H1 (cell line): Measurements from ENCODE around the gene LOXL4. TPM values are rescaled to one million over a fixed set of nuclear protein-coding genes. Genes with fewer than 3 reads are reported as not detected.

ENCODE experiments used
- CTCF ChIA-PET: fragments of 300-600 bp; sonication (Branson Sonifier 250); formaldehyde crosslinking; loops from one replicate; lab custom pipeline; 2021; ENCODE audit not compliant: partially characterized antibody; lab: Charles Lee
- POLR2A ChIA-PET: fragments of 300-600 bp; sonication (Branson Sonifier 250); formaldehyde crosslinking; loops from one replicate; lab custom pipeline; 2021; ENCODE audit warnings: inconsistent platforms; ENCODE audit not compliant: partially characterized antibody; lab: Charles Lee
- DNase-seq, 2 experiments: peaks; one replicate each; pipeline versions ENCODE4 v3.0.0 to v3.0.0-alpha.2; 2010 to 2022; ENCODE audit warnings: low spot score in 2 of 2, low read depth in 1 of 2, mixed read lengths in 1 of 2
- FAIRE-seq: peaks from 2 replicates; lab custom pipeline; 2011; peaks lifted over from hg19 to GRCh38; lab: Jason Lieb, UNC
- H2AFZ ChIP-seq: 2 replicates; pipeline ENCODE4 v1.8.1; 2012; ENCODE audit warnings: low read length, inconsistent platforms
- H2AK5ac ChIP-seq: 2 replicates; pipeline ENCODE4 v1.6.1; 2013; ENCODE audit warnings: low read depth, low read length
- H2BK120ac ChIP-seq: replicated peaks from 2 replicates; pipeline ENCODE3; 2013; ENCODE audit warnings: low read depth, low read length, inconsistent platforms
- H2BK12ac ChIP-seq: 2 replicates; pipeline ENCODE4 v1.6.1; 2013; ENCODE audit warnings: low read depth, low read length
- H2BK15ac ChIP-seq: 2 replicates; pipeline ENCODE4 v1.6.1; 2013; ENCODE audit warnings: low read length
- H2BK20ac ChIP-seq: 2 replicates; pipeline ENCODE4 v1.6.1; 2013; ENCODE audit warnings: low read length
- H2BK5ac ChIP-seq: 2 replicates; pipeline ENCODE4 v1.6.1; 2013; ENCODE audit warnings: low read depth, low read length
- H3K14ac ChIP-seq: 2 replicates; pipeline ENCODE4 v1.6.1; 2013; ENCODE audit warnings: inconsistent platforms; ENCODE audit not compliant: insufficient read length
- H3K18ac ChIP-seq: 2 replicates; pipeline ENCODE4 v1.6.1; 2013; ENCODE audit warnings: low read length; ENCODE audit errors: extremely low read depth
- H3K23ac ChIP-seq: 2 replicates; pipeline ENCODE4 v1.6.1; 2013; ENCODE audit warnings: inconsistent platforms; ENCODE audit not compliant: insufficient read length
- H3K23me2 ChIP-seq: 2 replicates; pipeline ENCODE4 v1.6.1; 2013; ENCODE audit warnings: low read depth, low read length
- H3K27ac ChIP-seq: 2 replicates; pipeline ENCODE4 v1.6.1; 2011; ENCODE audit warnings: low read depth, low read length, inconsistent platforms
- H3K27me3 ChIP-seq, 4 experiments: replicated peaks in 1 of 4; 1 replicate in 1 of 4; 2 replicates in 3 of 4; pipeline versions ENCODE4 v1.6.1 to v1.8.1; 2011 to 2013; ENCODE audit warnings: low read length in 3 of 4, mild to moderate bottlenecking in 3 of 4, inconsistent platforms in 2 of 4, mixed read lengths in 2 of 4, moderate library complexity in 1 of 4; ENCODE audit not compliant: control insufficient read depth in 3 of 4, insufficient read depth in 3 of 4; ENCODE audit errors: extremely low read depth in 1 of 4
- H3K36me3 ChIP-seq, 4 experiments: 2 replicates each; pipeline versions ENCODE4 v1.6.1 to v1.8.1; 2011 to 2013; ENCODE audit warnings: mild to moderate bottlenecking in 4 of 4, low read length in 3 of 4, moderate library complexity in 2 of 4, control low read depth in 1 of 4, inconsistent platforms in 1 of 4; ENCODE audit not compliant: insufficient read depth in 4 of 4, control insufficient read depth in 2 of 4
- H3K4ac ChIP-seq: replicated peaks from 2 replicates; pipeline ENCODE3; 2013; ENCODE audit warnings: low read length, low read depth, mixed read lengths, inconsistent platforms; ENCODE audit not compliant: insufficient read length
- H3K4me1 ChIP-seq, 4 experiments: replicated peaks in 1 of 4; 1 replicate in 1 of 4; 2 replicates in 3 of 4; pipeline versions ENCODE4 v1.6.1 to v1.8.1; 2011 to 2013; ENCODE audit warnings: low read length in 3 of 4, inconsistent platforms in 2 of 4, mixed read lengths in 1 of 4; ENCODE audit not compliant: insufficient read depth in 4 of 4, control insufficient read depth in 3 of 4
- H3K4me2 ChIP-seq, 2 experiments: 2 replicates each; pipeline versions ENCODE4 v1.6.1 to v1.8.1; 2011 to 2013; ENCODE audit warnings: low read depth in 2 of 2, low read length in 2 of 2, control low read depth in 1 of 2, inconsistent platforms in 1 of 2, mild to moderate bottlenecking in 1 of 2; ENCODE audit not compliant: insufficient read depth in 1 of 2
- H3K4me3 ChIP-seq, 4 experiments: fragments of 200-600, 300-600 bp in 1 of 4; sonication (generic), shearing (Covaris generic), sonication (Bioruptor Twin) in 1 of 4; 2 replicates each; pipeline versions ENCODE4 v1.5.1 to v1.8.1; 2011 to 2016; ENCODE audit warnings: low read length in 4 of 4, low read depth in 3 of 4, control low read depth in 2 of 4, inconsistent platforms in 2 of 4, mild to moderate bottlenecking in 2 of 4, mixed read lengths in 1 of 4, moderate library complexity in 1 of 4; ENCODE audit not compliant: insufficient read depth in 2 of 4; ENCODE audit errors: extremely low read depth in 1 of 4
- H3K56ac ChIP-seq: replicated peaks from 2 replicates; pipeline ENCODE3; 2013; ENCODE audit warnings: low read depth, mild to moderate bottlenecking, mixed read lengths, low read length, inconsistent platforms; ENCODE audit not compliant: insufficient read length
- H3K79me1 ChIP-seq: 2 replicates; pipeline ENCODE4 v1.6.1; 2013; ENCODE audit warnings: low read depth, low read length, control low read depth
- H3K79me2 ChIP-seq, 2 experiments: 2 replicates each; pipeline versions ENCODE4 v1.6.1 to v1.8.1; 2012 to 2013; ENCODE audit warnings: low read length in 2 of 2, mild to moderate bottlenecking in 2 of 2, inconsistent platforms in 1 of 2; ENCODE audit not compliant: insufficient read depth in 2 of 2, control insufficient read depth in 1 of 2
- H3K9ac ChIP-seq, 4 experiments: replicated peaks in 1 of 4; 1 replicate in 1 of 4; 2 replicates in 3 of 4; pipeline versions ENCODE4 v1.6.1 to v1.8.1; 2011 to 2013; ENCODE audit warnings: low read depth in 3 of 4, low read length in 3 of 4, control low read depth in 2 of 4, mild to moderate bottlenecking in 2 of 4, moderate library complexity in 2 of 4, inconsistent platforms in 1 of 4; ENCODE audit errors: extremely low read depth in 1 of 4
- H3K9me3 ChIP-seq, 2 experiments: 2 replicates each; pipeline versions ENCODE4 v1.6.1 to v1.8.1; 2012 to 2013; ENCODE audit warnings: mild to moderate bottlenecking in 2 of 2, moderate library complexity in 2 of 2, control low read depth in 1 of 2, inconsistent platforms in 1 of 2, low read depth in 1 of 2, low read length in 1 of 2, mixed read lengths in 1 of 2; ENCODE audit not compliant: insufficient read depth in 2 of 2
- H4K20me1 ChIP-seq, 2 experiments: replicated peaks in 1 of 2; 2 replicates each; pipeline versions ENCODE3 to v1.8.1; 2011 to 2013; ENCODE audit warnings: inconsistent platforms in 2 of 2, low read length in 2 of 2, mild to moderate bottlenecking in 1 of 2; ENCODE audit not compliant: insufficient read depth in 2 of 2, control insufficient read depth in 1 of 2
- H4K5ac ChIP-seq: 2 replicates; pipeline ENCODE4 v1.6.1; 2013; ENCODE audit warnings: low read length, low read depth, mixed read lengths, inconsistent platforms; ENCODE audit not compliant: insufficient read length
- H4K8ac ChIP-seq: 2 replicates; pipeline ENCODE4 v1.8.0; 2013; ENCODE audit warnings: mild to moderate bottlenecking, moderate library complexity, low read length, inconsistent platforms; ENCODE audit not compliant: insufficient read depth; ENCODE audit errors: extremely low read depth
- H4K91ac ChIP-seq: replicated peaks from 2 replicates; pipeline ENCODE3; 2013; ENCODE audit warnings: low read length, mixed read lengths, inconsistent platforms; ENCODE audit not compliant: insufficient read length
- ATF3 ChIP-seq: IDR thresholded peaks from 2 replicates; pipeline ENCODE4 v1.6.1; 2011; ENCODE audit warnings: low read depth, mild to moderate bottlenecking, low read length; ENCODE audit not compliant: insufficient read depth
- EGR1 ChIP-seq: IDR thresholded peaks from 2 replicates; pipeline ENCODE4 v1.6.1; 2011; ENCODE audit warnings: low read depth, low read length, borderline replicate concordance
- EP300 ChIP-seq, 2 experiments: IDR thresholded peaks; 1 replicate in 1 of 2; 2 replicates in 1 of 2; pipeline ENCODE4 v1.6.1; 2011 to 2012; ENCODE audit warnings: low read depth in 2 of 2, low read length in 2 of 2, mild to moderate bottlenecking in 2 of 2, borderline replicate concordance in 1 of 2, inconsistent platforms in 1 of 2, moderate library complexity in 1 of 2
- MAFK ChIP-seq: IDR thresholded peaks from 2 replicates; pipeline ENCODE4 v1.6.1; 2012; ENCODE audit warnings: low read depth, mild to moderate bottlenecking, improper control_type of control experiment, low read length
- MAX ChIP-seq: IDR thresholded peaks from 2 replicates; pipeline ENCODE4 v1.6.1; 2012; ENCODE audit warnings: inconsistent platforms
- PHF8 ChIP-seq: fragments of 200-600 bp; sonication (generic); conservative IDR thresholded peaks from 2 replicates; pipeline ENCODE4 v1.7.1; 2012; ENCODE audit warnings: low read depth, mild to moderate bottlenecking, inconsistent platforms, low read length, moderate library complexity
- POLR2A ChIP-seq, 2 experiments: IDR thresholded peaks; 1 replicate in 1 of 2; 2 replicates in 1 of 2; pipeline ENCODE4 v1.6.1; 2011; ENCODE audit warnings: low read depth in 2 of 2, low read length in 2 of 2, mild to moderate bottlenecking in 2 of 2; ENCODE audit errors: control extremely low read depth in 1 of 2
- SP4 ChIP-seq: IDR thresholded peaks from 2 replicates; pipeline ENCODE4 v1.6.1; 2012; ENCODE audit warnings: low read length, inconsistent platforms
- TAF1 ChIP-seq: IDR thresholded peaks from 2 replicates; pipeline ENCODE4 v1.6.1; 2011; ENCODE audit warnings: mild to moderate bottlenecking, low read depth, low read length
- USF2 ChIP-seq: IDR thresholded peaks from 2 replicates; pipeline ENCODE4 v1.6.1; 2011; ENCODE audit warnings: low read length, improper control_type of control experiment
- YY1 ChIP-seq: IDR thresholded peaks from 2 replicates; pipeline ENCODE4 v1.6.1; 2011; ENCODE audit warnings: low read depth, mild to moderate bottlenecking, low read length
- WGBS, 2 experiments: shearing (Covaris generic) in 1 of 2; methylation state at CpG; one replicate each; pipeline versions ENCODE4 v1.1.6 to v1.1.7; 2013 to 2015; ENCODE audit warnings: low lambda C conversion rate in 2 of 2, mixed read lengths in 2 of 2, inconsistent platforms in 1 of 2, low coverage in 1 of 2, missing lambda C conversion rate in 1 of 2; ENCODE audit not compliant: insufficient replicate concordance in 2 of 2, insufficient coverage in 1 of 2, insufficient read length in 1 of 2; ENCODE audit errors: extremely low coverage in 1 of 2, missing lambda C conversion rate in 1 of 2; 5-methylcytosine and 5-hydroxymethylcytosine counted together
- polyA plus RNA-seq, 7 experiments: library from polyadenylated mRNA; depleted of rRNA in 3 of 7; stranded (reverse) in 5 of 7; unstranded in 2 of 7; fragments of >200 nt in 5 of 7; fragments of 200-250 nt in 2 of 7; gene quantifications; 1 replicate in 5 of 7; 2 replicates in 1 of 7; 4 replicates in 1 of 7; pipeline versions ENCODE4 v1.2.1 to v1.2.3, GENCODE V29; 2011 to 2013; ENCODE audit warnings: missing spikeins in 2 of 7, mixed read lengths in 2 of 7
- total RNA-seq: library from RNA; stranded (reverse); fragmentation: NEBNext Ultra II Directional; extraction: Animal tissue kit (Norgen Biotek cat#: 25700); gene quantifications from 2 replicates; pipeline ENCODE4 v1.2.1, GENCODE V29; 2021

Gene LOXL4
- total and polyA plus RNA-seq, 2 of the 8 experiments (the other 6 are each of a cell fraction or from before 2014, with no cell fraction given): 0.13 to 0.27 TPM

- 94% methylated on average over 1 of the region's 1 CpG; no CpG with 5 or more reads in 1 of the 2 experiments for WGBS, 2 experiments
- CTCF ChIA-PET: interaction anchor here (0.8 kb wide), 1 partner anchor 43 kb away, joined by 4 read pairs; no protein-coding TSS in a partner anchor
- no peaks in the 10 kb centered on the region for H3K4me1 ChIP-seq
- H3K14ac ChIP-seq: no peak overlapping the region
- TF ChIP-seq MAX (no peak), EP300 (IDR thresholded peaks at IDR 0.05; ENCODE audit: borderline replicate concordance in 1 of 2, low read depth in 2 of 2, low read length in 2 of 2) (no peak), YY1 (no peak), EGR1 (no peak), USF2 (no peak), TAF1 (no peak), PHF8 (no peak), SP4 (no peak), MAFK (no peak), ATF3 (no peak), POLR2A (IDR thresholded peaks at IDR 0.05; ENCODE audit: control extremely low read depth in 1 of 2, low read depth in 2 of 2, low read length in 2 of 2) (no peak)
- H2BK20ac ChIP-seq: no peak overlapping the region
- no peaks in the 10 kb centered on the region; the same call in 1 of the 2 replicates for H3K23me2 ChIP-seq
- H4K91ac ChIP-seq: no peak overlapping the region
- no peak overlapping the region for H3K23ac ChIP-seq
- H3K9ac ChIP-seq: peak overlapping the region in 1 of 4 experiments; percentile 13; a peak in 1 of 7 replicates
- H3K27me3 ChIP-seq: no peaks in the 10 kb centered on the region
- H3K4me2 ChIP-seq: no peak overlapping the region
- no peak for FAIRE-seq
- peaks cover 0 to 11% (median 3%) of the 10 kb centered on the region in 4 experiments; a peak in 3 of 8 replicates for H3K36me3 ChIP-seq
- H4K5ac ChIP-seq: no peak overlapping the region
- H2BK12ac ChIP-seq: no peak overlapping the region
- peaks cover 0 to 14% of the 10 kb centered on the region in 2 experiments; a peak in 2 of 4 replicates for H3K79me2 ChIP-seq
- H4K20me1 ChIP-seq: no peaks in the 10 kb centered on the region
- no peak overlapping the region for H2AK5ac ChIP-seq
- no peak for DNase-seq
- H3K18ac ChIP-seq: no peak overlapping the region
- H4K8ac ChIP-seq: no peak overlapping the region
- POLR2A ChIA-PET: no interaction called here
- H2BK120ac ChIP-seq: no peak overlapping the region
- no peak overlapping the region for H3K4me3 ChIP-seq
- H2BK15ac ChIP-seq: no peak overlapping the region
- H3K56ac ChIP-seq: no peak overlapping the region
- H2AFZ ChIP-seq: no peak overlapping the region
- H3K4ac ChIP-seq: no peak overlapping the region
- no peaks in the 10 kb centered on the region for H3K9me3 ChIP-seq
- H2BK5ac ChIP-seq: no peak overlapping the region
- H3K27ac ChIP-seq: no peak overlapping the region
- no peaks in the 10 kb centered on the region for H3K79me1 ChIP-seq
Measured at GRCh38 chr10:98213740-98214139, 54.3 kb downstream of the LOXL4 start.
